Testis (tissue), 3 donors: ENCODE results near the gene GABRR1. TPM values are rescaled to one million over a fixed set of nuclear protein-coding genes. Genes with fewer than 3 reads are reported as not detected.

Source experiments
- DNase-seq: peaks from one replicate; pipeline ENCODE4 v3.0.0-alpha.2; 2019
- H3K27ac ChIP-seq, 2 donors: fragments of 200-600 bp; sonication (generic); one replicate each; pipeline ENCODE4 v1.5.1; 2019
- H3K27me3 ChIP-seq: fragments of 200-600 bp; sonication (generic); one replicate; pipeline ENCODE4 v1.5.1; 2019
- H3K36me3 ChIP-seq: fragments of 200-600 bp; sonication (generic); one replicate; pipeline ENCODE4 v1.5.1; 2017; ENCODE audit warnings: low read depth; ENCODE audit errors: missing control alignments
- H3K4me1 ChIP-seq: fragments of 200-600 bp; sonication (generic); one replicate; pipeline ENCODE4 v1.5.1; 2019
- H3K4me3 ChIP-seq, 2 donors: fragments of 200-600 bp; sonication (generic); one replicate each; pipeline ENCODE4 v1.5.1; 2017 to 2019
- H3K9me3 ChIP-seq: fragments of 200-600 bp; sonication (generic); one replicate; pipeline ENCODE4 v1.5.1; 2017
- CTCF ChIP-seq, 3 experiments: fragments of 450-650 bp in 2 of 3; fragments of 200-600 bp in 1 of 3; sonication (generic) in 1 of 3; IDR thresholded peaks; one replicate each; pipeline ENCODE4 v1.5.1; 2016 to 2019; ENCODE audit warnings: antibody characterized with exemption in 3 of 3, mild to moderate bottlenecking in 2 of 3, moderate library complexity in 1 of 3
- POLR2A ChIP-seq: fragments of 450-650 bp; IDR thresholded peaks from one replicate; pipeline ENCODE4 v1.6.1; 2017; ENCODE audit warnings: antibody characterized with exemption, mild to moderate bottlenecking, moderate library complexity
- WGBS, 2 donors: methylation state at CpG; one replicate each; pipeline ENCODE4 v1.1.5; 2018; 5-methylcytosine and 5-hydroxymethylcytosine counted together
- intact Hi-C: fragments of 100-400 bp; cut with DNase I; formaldehyde crosslinking; loops from one replicate; pipeline ENCODE4 v1.15.1; 2023; ENCODE audit warnings: low total_unique reads
- polyA plus RNA-seq: library from polyadenylated mRNA; stranded (reverse); fragments of 350-450 nt; fragmentation: Illumina TruSeq; extraction: RNeasy Lipid Tissue Mini Kit (QIAGEN cat#74804); gene quantifications from one replicate; pipeline ENCODE4 v1.2.3, GENCODE V29; 2014; ENCODE audit warnings: low read depth, low replicate concordance; ENCODE audit not compliant: insufficient read depth
- total RNA-seq, 2 donors: library from RNA; depleted of rRNA; stranded (reverse); fragments of >200 nt; gene quantifications; one replicate each; pipeline ENCODE4 v1.2.3, GENCODE V29; 2016

The GABRR1 gene
- total and polyA plus RNA-seq, 3 donors from 2014 or later: 1.6 to 3.4 (median 3.0) TPM

GRCh38 chr6:89190741-89191140, 26.4 kb downstream of the GABRR1 start:
- no peaks in the 10 kb centered on the region for H3K27me3 ChIP-seq
- WGBS, 2 donors: 85 to 86% methylated on average over 5 of the region's 5 CpGs
- no peak for TF ChIP-seq POLR2A
- no peak for TF ChIP-seq CTCF (IDR thresholded peaks at IDR 0.05)
- no peak overlapping the region for H3K4me3 ChIP-seq
- no peaks in the 10 kb centered on the region for H3K4me1 ChIP-seq
- no peaks in the 10 kb centered on the region for H3K9me3 ChIP-seq
- H3K27ac ChIP-seq: no peak overlapping the region
- intact Hi-C loops: no loop called here
- H3K36me3 ChIP-seq: no peaks in the 10 kb centered on the region
- DNase-seq: no peak

GRCh38 chr6:89187504-89187903, 29.7 kb downstream of the GABRR1 start:
- WGBS, 2 donors: 82 to 96% methylated on average over 5 of the region's 5 CpGs
- Histone ChIP-seq H3K4me1 (no peaks in the 10 kb centered on the region), H3K4me3 (no peak overlapping the region), H3K27me3 (no peaks in the 10 kb centered on the region), H3K27ac (no peak overlapping the region), H3K36me3 (no peaks in the 10 kb centered on the region), H3K9me3 (no peaks in the 10 kb centered on the region)
- TF ChIP-seq POLR2A: no peak
- no peak for TF ChIP-seq CTCF (IDR thresholded peaks at IDR 0.05)
- no peak for DNase-seq
- intact Hi-C loops: no loop called here

GRCh38 chr6:89186762-89187161, 30.4 kb downstream of the GABRR1 start:
- Histone ChIP-seq H3K4me3 (no peak overlapping the region), H3K36me3 (no peaks in the 10 kb centered on the region), H3K27me3 (no peaks in the 10 kb centered on the region), H3K4me1 (no peaks in the 10 kb centered on the region), H3K9me3 (no peaks in the 10 kb centered on the region), H3K27ac (no peak overlapping the region)
- intact Hi-C loops: no loop called here
- DNase-seq: no peak
- WGBS, 2 donors: 78 to 96% methylated on average over 2 of the region's 2 CpGs
- TF ChIP-seq CTCF (IDR thresholded peaks at IDR 0.05): no peak
- no peak for TF ChIP-seq POLR2A

GRCh38 chr6:89184344-89184743, 32.8 kb downstream of the GABRR1 start:
- no peak overlapping the region for H3K27ac ChIP-seq
- TF ChIP-seq POLR2A (no peak), CTCF (IDR thresholded peaks at IDR 0.05) (no peak)
- no peak overlapping the region for H3K4me3 ChIP-seq
- H3K27me3 ChIP-seq: no peaks in the 10 kb centered on the region
- intact Hi-C loops: no loop called here
- no peak for DNase-seq
- 84 to 92% methylated on average over 9 of the region's 9 CpGs for WGBS, 2 donors
- H3K4me1 ChIP-seq: no peaks in the 10 kb centered on the region
- H3K36me3 ChIP-seq: no peaks in the 10 kb centered on the region
- no peaks in the 10 kb centered on the region for H3K9me3 ChIP-seq

- H3K27me3 ChIP-seq: no peaks in the 10 kb centered on the region
- intact Hi-C loops: no loop called here
- no peak overlapping the region for H3K4me3 ChIP-seq
- no peaks in the 10 kb centered on the region for H3K36me3 ChIP-seq
- H3K27ac ChIP-seq: no peak overlapping the region
- WGBS, 2 donors: 50 to 54% methylated on average over 2 of the region's 2 CpGs
- no peak for DNase-seq
- H3K9me3 ChIP-seq: no peaks in the 10 kb centered on the region
- TF ChIP-seq CTCF (IDR thresholded peaks at IDR 0.05) (no peak), POLR2A (no peak)
- H3K4me1 ChIP-seq: no peaks in the 10 kb centered on the region
These were observed 33.9 kb downstream of the GABRR1 start for GRCh38 chr6:89183294-89183693.
